Measurements from ENCODE around the gene SDK1.

GRCh38 chr7:3267966-3268690 is 32.9 kb upstream of the SDK1 start:
- TF ChIP-seq SRF (IDR thresholded peaks at IDR 0.05; ENCODE audit: low read depth, low read length) (no peak), RXRA (IDR thresholded peaks at IDR 0.05; ENCODE audit: insufficient read depth, low read depth, low read length) (no peak), CTCF (IDR thresholded peaks at IDR 0.05; ENCODE audit: control extremely low read depth in 1 of 3, insufficient read depth in 1 of 3, low read depth in 1 of 3, low read length in 3 of 3) (no peak), EZH2 (IDR thresholded peaks at IDR 0.05; ENCODE audit: low read depth, low read length, severe bottlenecking) (no peak), POU5F1 (IDR thresholded peaks at IDR 0.05; ENCODE audit: low read depth, low read length) (no peak), NRF1 (IDR thresholded peaks at IDR 0.05; ENCODE audit: low read depth, low read length) (no peak)
